Measurements from ENCODE around the gene NTMT2.

GRCh38 chr1:170175041-170175440 is 29.3 kb downstream of the NTMT2 start:
- TF ChIP-seq CTCF (IDR thresholded peaks at IDR 0.05), result no peak
- TF ChIP-seq, protein P1, sequence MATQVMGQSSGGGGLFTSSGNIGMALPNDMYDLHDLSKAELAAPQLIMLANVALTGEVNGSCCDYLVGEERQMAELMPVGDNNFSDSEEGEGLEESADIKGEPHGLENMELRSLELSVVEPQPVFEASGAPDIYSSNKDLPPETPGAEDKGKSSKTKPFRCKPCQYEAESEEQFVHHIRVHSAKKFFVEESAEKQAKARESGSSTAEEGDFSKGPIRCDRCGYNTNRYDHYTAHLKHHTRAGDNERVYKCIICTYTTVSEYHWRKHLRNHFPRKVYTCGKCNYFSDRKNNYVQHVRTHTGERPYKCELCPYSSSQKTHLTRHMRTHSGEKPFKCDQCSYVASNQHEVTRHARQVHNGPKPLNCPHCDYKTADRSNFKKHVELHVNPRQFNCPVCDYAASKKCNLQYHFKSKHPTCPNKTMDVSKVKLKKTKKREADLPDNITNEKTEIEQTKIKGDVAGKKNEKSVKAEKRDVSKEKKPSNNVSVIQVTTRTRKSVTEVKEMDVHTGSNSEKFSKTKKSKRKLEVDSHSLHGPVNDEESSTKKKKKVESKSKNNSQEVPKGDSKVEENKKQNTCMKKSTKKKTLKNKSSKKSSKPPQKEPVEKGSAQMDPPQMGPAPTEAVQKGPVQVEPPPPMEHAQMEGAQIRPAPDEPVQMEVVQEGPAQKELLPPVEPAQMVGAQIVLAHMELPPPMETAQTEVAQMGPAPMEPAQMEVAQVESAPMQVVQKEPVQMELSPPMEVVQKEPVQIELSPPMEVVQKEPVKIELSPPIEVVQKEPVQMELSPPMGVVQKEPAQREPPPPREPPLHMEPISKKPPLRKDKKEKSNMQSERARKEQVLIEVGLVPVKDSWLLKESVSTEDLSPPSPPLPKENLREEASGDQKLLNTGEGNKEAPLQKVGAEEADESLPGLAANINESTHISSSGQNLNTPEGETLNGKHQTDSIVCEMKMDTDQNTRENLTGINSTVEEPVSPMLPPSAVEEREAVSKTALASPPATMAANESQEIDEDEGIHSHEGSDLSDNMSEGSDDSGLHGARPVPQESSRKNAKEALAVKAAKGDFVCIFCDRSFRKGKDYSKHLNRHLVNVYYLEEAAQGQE (IDR thresholded peaks at IDR 0.05; ENCODE audit: insufficient read depth in 1 of 2, low read depth in 2 of 2, low read length in 1 of 2), result no peak

All from Panc1 (cell line).